HG03135 (cell line): Measurements from ENCODE around the gene ERF.

Experiments
- ATAC-seq: cut with Tn5 transposase; IDR thresholded peaks from one replicate; pipeline ENCODE4 v1.9.1; 2021; ENCODE audit warnings: mild to moderate bottlenecking, moderate library complexity; ENCODE audit not compliant: unreplicated experiment

The ERF gene

DNA sequence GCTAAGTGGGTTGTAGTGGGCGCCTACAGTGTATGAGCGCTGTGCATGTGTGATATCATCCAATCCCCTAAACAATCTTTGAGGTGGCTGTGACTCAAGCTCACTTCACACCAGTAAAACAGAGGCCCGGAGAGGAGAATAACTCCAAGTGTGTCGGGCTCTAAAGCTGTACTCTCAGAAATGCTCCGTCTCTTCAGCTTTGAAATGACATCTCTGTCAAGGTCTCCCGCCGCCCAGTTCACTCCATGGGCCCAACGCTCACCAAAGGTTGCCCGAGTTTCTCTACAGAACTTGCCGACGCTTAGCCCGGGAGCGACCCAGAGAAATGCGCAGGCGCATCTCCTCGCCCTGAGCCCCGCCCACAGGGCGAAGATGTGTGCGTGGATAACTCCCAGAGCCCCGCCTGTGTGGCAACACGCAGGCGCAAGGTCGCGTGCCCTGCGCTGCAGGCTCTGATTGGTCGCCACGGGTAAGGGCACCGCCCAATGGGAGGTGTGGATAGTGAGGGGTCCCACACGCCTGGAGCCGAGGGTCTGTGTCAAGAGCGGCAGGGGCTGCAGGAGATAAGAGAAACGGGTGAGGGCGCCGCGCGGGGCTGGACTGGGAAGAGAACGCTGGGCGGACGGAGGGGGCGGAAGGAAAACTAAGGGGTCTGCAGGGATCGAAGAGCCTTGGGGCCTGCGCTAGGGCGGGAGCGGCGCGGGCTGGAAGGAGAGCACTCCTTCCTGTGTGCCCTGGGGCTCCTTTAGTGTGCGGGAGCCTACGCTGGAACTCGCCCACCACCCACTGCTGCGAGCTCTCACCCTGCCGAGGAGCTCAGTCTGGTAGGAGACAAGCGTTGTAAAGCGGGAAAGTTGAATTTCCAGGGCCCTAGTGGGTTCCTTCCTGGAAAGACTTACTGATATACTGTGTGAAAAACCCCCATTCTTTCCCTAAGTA lies 34.8 kb downstream of the ERF start, which contains the start of gene ZNF526:
Gene ZNF526, plus strand, starts transcription at position 501 of the 939 bp plus-strand sequence. CDS start 4,092 bp downstream, outside the sequence.
- peak; percentile 60 for ATAC-seq

DNA sequence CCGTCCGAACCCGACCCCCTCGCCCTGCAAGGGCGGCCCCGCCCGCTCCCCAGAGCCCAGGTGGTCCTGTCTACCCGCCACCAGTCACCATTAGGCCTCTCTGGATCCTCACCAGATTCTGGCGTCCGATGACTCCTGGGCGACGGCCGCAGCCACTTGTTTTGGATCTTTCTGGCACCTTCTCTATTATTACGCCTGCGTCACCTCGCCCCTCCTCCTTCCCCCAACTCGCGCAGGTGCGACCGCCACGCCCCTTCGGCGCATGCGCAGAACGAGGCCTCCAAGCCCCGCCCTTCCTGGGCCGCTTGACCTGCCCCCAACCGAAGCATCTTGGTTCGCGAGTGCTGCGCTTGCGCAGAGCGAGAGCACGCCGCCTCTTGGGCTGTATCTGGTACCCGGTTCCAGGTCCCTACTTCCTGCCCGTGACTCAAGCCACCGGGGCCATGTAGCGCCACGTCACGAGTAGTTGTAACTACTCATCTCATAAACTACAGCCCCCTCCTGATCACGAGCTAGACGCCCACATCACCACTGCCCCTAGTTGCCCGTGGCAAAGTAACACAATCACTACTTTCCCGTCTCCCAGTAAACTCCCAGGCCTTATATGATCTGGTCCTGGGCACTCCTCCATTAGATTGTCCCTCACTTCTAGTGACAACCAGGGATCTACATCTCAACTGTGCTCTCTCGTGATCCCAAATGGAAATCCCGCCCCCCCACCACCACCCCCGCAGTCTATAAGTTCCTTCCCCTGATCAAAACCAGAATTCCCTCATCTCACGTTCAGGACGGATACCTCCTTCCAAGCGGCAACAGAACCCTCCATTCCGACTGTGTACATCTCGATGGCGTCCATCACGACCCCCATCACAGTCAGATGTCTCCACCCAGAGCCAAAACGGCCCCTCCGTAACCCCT lies 37.1 kb downstream of the ERF start, which contains the start of gene DEDD2:
Gene DEDD2, minus strand, starts transcription at position 158 of the 918 bp plus-strand sequence. CDS start 670 bp downstream, outside the sequence.
- ATAC-seq = peak; percentile 69

DNA sequence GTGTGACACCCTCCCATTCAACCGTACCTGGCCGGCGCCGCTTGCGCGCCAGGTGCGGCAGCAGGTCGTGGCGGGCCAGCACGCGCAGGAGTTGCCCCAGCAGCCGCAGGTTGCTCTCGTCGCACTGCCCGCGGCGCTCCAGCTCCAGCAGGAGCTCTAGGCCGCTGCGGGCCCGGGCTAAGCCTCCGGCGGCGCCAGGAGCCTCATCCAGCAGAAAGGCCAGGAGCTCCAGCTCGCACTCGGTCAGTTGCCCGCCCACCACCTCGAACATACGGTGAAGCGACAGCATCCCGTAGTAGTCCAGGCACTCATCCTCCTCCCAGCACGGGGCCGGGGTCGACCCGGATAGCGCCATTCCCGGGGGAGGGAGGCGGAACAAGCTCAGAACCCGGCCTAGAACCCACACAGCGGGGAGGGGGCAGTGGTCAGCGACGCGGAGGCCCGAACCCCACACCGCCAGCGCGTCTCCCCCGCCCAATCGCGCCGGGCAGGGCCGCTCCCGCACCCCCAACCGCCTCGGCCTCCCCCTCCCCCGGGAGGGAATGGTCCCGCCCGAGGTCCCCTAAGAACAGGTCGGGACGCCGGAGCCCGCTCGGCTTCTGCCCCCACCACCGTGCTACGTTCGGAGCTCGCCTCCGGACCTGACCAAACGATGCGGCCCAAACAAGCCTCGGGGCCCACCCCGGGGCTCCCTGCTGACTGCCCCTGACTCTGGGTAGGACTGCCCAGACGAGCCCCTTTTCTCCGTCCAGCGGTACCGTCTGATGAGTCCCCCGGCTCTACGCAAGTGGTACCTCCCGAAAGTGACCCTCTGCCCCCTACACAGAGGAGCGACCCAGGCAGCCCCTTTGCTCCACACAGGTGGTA lies 38.0 kb downstream of the ERF start:
- ATAC-seq = peak; percentile 7

DNA sequence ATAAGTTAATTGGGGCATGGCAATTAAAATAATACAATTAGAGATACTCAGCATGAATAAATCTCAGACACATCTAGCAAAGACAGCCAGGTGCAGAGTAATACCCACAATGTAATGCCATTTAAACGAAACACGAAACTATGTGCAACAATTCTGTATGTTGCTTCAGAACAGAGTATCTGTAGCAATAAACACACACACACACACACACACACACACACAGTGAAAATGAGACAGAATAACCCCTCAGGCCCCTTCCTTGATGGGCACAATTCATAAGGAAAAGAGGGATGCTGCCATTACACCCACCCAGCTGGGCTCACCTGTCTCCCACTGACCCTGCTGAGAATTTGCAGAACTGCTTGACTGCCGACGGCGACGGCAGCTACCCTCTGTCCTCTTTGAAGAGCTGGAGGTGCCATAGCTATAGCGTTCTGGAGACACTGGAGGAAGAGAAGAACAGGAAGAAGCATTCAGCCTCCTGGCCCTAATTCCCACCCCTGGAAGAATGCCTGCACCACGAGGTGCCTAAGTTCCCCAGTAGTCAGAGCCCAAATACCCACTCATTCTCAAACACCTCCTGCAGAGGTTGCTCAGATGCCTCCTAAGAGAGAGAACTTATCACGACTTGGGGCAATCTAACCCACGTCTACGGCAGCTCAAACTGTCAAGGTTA lies 40.0 kb downstream of the ERF start:
- no peak for ATAC-seq

DNA sequence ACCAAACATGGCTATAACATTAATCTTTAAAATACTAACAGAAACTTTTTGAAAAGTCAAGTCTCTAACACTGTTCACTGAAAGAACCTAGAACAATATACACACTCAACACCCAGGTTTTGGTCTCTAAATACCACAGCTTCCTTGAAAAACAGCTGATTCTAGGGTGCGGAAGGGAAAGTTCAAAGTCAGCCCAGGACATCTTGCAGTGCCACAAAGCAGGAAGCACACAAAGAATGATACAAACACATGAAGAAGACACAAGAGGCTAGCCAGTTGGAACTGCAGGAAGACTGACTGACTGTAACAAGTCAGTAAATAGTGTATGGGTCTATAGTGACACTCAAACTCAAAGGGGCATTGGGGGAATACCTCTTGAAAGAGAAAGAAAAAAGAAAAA lies 42.0 kb downstream of the ERF start:
- no peak for ATAC-seq

DNA sequence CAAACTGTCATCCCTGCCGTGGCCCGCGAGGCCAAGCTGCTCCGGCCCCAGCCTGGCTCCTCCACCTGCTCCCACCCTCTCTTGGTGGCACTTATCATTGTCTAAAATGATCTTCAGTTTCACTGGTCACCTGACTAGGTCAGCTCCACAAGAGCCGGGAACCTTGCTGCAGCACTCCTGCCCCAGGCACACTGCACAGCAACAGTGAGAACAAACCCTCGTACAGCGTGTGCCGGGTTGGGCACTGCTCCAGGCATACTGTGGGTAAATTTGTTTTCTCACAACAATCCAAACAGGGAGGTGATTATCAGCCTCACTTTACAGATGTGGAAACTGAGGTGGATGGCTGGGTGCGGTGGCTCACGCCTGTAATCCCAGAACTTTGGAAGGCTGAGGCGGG lies 46.3 kb downstream of the ERF start:
- ATAC-seq = no peak

DNA sequence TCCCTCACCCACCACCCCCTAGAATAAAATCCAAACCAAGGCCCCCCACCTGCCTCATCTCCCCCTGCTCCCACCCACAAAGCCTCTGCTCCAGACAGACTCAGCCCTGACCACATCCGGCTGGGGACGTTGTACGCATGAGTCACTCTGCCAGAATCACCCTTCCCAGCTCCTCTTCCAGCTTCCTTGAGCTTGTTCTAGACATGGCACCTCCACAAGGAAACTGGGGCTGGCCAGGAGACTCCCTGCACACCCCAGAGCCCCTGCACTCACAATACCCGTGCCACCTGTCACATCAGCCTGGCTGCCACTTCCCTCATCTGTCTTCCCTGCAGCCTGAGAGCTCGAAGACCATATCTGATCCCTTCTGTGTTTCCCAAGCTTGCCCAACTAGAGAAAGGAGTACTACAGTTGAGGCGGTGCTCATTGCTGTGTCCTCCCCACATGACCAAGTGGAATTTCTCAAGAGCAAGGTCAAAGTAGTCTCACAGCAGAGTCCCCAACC lies 47.1 kb downstream of the ERF start:
- ATAC-seq = no peak

DNA sequence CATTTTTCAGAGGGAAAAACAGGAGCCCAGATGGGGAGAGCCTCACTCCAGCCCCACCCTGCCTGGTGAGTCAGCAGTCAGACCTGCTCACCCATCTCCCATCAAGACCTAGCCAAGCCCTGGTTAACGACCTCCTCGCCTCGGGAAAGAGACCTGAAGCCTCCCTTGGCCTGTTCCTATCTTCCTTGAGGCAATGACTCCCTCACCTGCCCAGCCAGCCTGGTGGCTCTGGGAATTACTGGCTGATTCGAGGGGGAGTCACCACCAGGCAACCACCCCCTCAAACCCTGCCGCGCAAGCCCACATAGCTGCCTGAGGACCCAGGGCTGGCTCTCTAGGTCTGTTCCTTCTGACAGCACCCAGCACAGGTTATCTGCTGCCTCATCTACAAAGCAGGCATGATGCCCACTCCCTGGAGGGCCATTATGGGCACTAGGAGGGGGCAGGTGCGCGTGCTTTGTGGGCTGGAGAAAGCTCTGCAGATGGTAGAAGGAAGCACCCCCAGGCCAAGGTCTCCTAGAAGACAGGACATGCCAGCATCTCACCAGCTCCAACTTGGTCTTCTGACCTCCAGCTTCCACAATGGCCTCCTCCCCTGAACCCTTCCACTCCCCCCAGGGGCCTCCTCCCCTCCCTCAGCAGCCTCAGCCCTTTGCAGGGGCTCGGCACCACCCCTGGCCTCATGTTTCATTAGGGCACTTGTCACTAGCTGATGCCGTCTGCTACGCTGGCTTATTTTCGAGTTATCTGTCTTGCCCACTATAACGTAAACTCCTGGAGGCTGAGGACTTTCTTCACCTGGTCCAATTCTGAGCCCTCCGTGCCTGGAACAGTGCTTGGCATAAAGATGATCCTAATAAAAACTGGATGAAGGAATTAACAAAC lies 47.8 kb downstream of the ERF start:
- ATAC-seq = no peak

DNA sequence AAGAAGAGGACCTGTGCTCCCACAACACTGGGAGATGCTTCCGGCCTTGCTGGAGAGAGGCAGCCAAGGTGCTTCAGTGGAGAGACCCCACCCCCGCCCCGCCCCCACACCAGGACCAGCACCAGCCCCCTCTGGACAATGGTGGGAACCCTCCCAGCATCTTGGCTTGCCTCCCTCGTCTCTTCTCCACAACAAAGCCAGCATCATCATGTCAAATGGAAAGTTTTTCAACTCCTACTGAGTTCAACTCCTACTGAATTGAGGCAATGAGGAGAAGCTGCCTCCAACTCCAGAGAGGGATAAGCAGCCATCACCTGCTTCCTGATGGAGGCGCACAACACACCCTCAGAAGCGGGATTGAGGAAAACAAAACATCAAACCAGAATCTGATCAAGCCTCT lies 50.3 kb downstream of the ERF start:
- ATAC-seq = no peak

DNA sequence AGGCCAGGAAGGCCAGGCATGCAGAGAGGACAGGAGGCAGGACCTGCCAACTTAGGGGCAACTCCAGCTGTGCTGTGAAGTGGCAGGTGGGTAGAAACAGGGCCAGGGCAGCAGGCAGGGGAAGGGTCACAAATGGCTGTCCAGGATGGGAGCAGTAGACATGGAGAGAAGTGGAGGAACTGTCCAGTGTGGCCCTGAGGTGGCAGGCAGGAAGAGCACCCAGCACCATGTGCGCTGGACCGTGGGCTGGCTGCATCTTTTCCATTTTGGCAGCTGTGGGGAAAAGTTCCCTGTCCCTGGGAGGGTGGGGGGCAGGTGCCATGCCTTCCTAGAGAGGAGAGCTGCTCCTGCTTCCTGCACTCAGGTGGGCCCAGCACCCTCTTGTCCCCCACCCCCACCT lies 51.2 kb downstream of the ERF start:
- no peak for ATAC-seq

DNA sequence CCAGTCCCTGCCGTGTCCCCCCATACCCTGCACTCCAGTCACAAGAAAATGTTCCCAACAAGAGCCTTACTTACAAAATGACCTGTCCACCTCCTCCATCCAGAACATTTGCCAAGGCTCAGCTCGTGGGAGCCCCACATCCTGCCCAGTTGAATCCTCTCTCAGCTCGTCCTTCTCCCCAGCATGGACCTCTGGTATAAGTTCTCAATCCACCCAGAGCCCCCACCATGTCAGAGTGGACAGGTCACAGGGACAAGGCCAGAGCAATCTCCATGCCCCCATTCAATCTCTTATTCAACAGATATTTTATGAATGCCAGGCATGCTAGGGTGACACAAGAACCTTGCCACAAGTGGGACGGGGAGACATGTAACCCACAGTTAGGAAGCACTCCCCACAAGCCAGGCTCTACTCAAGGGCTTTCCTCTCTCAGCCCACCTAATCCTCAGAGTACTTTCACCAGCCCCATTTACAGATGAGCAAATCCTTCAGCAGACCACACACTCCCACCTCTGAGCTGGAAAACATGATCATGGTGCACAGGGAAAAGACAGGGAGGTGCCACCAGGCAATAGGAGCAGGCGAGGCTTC lies 52.5 kb downstream of the ERF start:
- no peak for ATAC-seq

DNA sequence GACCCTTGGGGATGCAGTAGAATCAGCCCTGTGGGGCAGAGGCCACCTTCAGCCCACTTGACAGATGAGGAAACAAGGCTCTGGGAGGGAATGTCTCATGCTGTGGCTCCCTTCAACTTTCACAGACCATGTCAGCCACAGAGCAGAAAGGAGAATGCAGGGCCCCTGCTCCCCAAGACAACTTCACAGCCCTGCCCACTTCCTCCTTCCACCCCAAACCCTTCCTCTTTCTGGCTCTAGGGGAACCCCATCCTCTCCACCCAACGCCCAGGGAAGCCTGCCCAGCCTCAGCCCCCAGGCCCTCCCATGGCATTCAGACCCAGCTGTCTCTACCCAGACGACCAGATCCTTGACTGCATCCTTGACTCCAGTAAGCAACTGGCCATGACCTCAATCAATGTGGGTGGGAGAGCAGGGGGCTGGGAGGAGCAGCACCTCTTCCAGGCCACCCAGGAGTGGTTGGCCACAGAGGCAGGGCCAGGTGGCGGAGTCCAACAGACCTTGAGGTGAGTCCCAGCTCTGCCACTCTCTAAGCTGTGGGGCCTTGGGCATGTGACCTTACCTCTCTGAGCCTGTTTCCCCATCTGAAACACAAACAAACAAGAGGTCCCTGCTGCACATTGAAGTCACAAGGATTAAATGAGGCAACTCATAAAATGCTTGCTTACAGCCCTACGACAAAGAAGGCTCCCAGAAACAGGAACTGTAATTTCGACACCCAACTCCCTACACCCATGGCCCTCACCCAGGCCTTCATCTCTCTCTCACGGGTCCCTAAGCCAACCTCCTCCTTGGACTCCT lies 53.2 kb downstream of the ERF start:
- no peak for ATAC-seq

DNA sequence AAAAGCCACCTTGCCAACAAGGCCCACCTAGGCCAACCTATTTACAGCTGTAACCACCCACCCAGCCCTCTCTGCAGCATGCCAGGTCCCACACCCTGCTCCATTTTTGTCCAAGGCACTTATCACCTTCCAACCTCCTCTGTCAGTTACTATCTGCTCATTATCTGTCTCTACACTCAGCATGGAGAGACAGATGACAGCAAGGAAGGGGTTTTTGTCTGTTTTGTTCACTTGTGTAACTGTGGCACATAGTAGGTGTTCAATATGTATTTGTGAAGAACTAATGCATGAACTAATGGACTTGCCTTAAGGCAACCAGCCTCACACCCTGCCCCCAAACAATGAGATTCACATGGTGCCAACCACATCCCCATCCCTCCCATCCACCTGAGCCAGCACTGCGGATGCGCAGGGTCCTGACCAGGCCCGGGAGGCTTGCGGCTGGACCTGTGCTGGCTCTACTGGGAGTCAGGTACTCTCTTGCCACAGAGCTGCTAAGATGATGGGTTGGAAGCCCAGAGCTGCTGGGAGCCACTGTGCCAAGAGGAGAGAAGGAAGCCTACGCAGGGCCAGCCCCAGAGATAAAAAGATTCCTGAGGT lies 54.7 kb downstream of the ERF start:
- no peak for ATAC-seq

DNA sequence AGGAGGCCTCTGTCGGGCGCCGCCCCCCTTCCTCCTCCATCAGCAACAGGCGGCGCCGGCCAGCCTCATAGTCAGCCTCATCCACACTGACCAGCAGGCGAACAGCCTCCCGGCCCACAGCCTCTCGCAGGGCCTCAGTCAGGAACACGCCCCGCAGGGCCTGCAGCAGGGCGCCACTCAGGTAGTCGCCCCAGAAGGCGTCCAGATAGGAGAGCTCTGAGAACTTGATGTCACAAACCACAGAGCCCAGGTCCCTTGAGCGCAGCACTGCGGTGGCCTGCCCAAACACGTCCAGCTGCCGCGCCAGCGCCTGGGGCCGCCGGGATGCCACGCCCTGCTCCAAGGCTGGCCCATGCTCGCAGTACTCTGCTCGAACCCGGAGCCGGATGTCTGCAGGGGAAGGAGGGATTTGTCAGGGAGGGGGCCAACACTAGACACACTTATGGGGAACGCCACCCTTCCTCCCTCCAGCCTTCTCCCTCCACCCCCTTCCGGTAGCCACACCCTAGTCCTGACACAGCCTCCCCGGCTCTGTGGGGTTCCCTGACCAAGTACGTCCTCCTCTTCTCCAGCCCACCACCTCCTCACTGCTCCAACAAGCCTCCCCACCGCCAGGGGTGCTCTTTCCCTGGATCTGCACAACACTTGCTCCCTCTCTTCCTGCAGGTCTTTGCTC lies 55.4 kb downstream of the ERF start:
- ATAC-seq = peak; percentile 42

DNA sequence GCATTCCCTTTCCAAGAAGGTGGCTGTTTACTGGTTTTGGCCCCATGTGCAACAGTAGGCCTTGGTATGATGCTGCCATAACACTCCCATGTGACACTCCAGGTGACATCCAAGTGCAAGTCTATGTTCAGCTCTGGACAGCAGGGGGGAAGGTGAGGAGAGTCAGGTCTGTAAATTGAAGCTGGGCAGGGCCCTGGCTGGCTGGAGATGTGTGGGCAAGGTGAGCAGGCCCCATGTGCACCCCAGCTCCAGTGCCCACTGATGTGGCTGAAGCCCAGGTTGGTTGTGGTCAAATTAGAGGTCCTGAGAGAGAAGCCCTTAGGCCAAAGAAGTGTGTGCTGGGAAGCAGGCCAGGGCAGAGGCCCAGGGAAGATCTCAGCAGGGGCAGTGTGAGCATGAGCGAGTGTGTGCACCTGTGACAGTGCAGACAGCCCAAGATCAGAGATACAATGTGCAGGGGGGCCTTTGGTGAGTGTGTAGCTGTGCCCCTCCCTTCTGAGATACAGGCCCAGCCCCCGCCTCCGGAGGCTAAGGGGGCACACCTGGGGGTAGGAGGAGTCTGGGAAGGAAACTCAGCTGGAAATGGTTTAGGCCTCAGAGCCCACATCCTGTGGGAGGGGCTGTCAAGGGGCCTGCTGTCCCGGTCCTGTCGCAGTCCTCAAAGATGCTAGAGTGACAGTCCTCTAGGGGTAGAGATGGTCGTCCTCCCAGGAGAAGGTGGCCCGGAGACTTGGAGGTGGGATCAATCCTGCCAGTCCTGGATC lies 56.1 kb downstream of the ERF start:
- ATAC-seq = peak; percentile 46
